ENCODE measurements around the gene CNGB1. TPM values are rescaled to one million over a fixed set of nuclear protein-coding genes. Genes with fewer than 3 reads are reported as not detected.

CNGB1 gene
- total and polyA plus RNA-seq, 2 donors (not counting 1 experiment from before 2014, with no cell fraction given) = not detected

DNA sequence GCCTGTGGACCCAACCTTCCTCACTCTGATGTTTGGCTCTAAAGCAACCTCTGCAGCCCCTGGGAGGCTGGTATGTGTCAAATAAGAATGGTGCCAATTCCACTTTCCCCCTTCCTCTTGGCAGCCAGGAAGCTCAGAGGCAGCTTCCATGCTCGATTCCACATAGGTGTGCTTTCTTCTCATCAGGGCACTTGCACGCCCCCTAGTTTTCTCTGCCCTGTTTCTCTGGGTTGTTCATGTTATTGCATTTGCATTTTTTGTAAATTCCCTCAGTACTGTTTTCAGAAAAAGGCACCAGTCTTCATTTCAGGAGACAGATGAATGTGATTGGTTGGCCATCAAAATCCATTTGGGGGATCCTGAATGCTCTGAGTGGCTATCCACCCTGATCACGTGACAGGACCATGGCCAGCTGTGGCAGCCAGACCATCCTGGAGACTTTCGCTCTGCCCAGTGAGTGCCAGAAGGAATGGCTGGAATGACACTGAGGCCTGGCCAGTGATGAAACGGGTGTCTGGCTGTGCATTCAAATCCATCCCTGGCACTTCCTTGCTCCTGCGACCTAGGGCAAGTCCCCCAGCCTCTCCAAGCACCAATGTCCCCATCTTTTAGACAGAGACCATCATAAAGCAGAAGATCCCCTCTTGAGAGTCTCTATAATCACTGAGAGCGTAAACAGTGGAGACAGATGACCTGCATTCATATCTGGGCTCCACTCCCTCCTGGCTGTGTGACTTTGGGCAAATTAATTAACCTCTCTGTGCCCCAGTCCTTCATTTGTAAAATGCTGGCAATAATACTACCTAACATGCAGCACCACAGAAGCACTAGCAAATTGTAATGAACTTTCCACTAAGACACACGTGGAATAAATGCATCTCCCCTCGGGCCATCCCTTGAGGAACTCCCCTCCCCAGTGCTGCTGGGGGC is 56.4 kb downstream of the CNGB1 start:
- H3K4me3 ChIP-seq (replicated peaks in 1 of 4; ENCODE audit: control extremely low read depth in 1 of 4, insufficient read depth in 1 of 4, low read depth in 3 of 4, low read length in 4 of 4) = no peak overlapping the region
- no peak overlapping the region for H3K27ac ChIP-seq (ENCODE audit: insufficient read depth, low read length)
- H3K36me3 ChIP-seq (ENCODE audit: control insufficient read depth, insufficient read depth, low read length) = no peaks in the 10 kb centered on the region
- no peaks in the 10 kb centered on the region for H3K79me2 ChIP-seq (ENCODE audit: control insufficient read depth, insufficient read depth, low read length)
- no peaks in the 10 kb centered on the region for H3K4me1 ChIP-seq (ENCODE audit: control insufficient read depth, extremely low read depth, insufficient read depth, low read length)
- no peaks in the 10 kb centered on the region for H3K9me3 ChIP-seq (ENCODE audit: control insufficient read depth, insufficient read depth, low read depth, low read length)
- no peaks in the 10 kb centered on the region for H4K20me1 ChIP-seq (ENCODE audit: control insufficient read depth, extremely low read depth, insufficient read depth, low read length)
- H3K9ac ChIP-seq (ENCODE audit: insufficient read depth, low read length) = no peak overlapping the region
- no peak for DNase-seq (ENCODE audit: low read depth in 2 of 2)
- H3K27me3 ChIP-seq (ENCODE audit: control insufficient read depth, insufficient read depth, low read length) = no peaks in the 10 kb centered on the region
- no peak overlapping the region for H3K4me2 ChIP-seq (ENCODE audit: extremely low read depth, insufficient read depth, low read length)
- H2AFZ ChIP-seq (ENCODE audit: low read length) = no peak overlapping the region
- TF ChIP-seq EZH2 (IDR thresholded peaks at IDR 0.05; ENCODE audit: low read length, missing control alignments) = no peak
- TF ChIP-seq, protein P1, sequence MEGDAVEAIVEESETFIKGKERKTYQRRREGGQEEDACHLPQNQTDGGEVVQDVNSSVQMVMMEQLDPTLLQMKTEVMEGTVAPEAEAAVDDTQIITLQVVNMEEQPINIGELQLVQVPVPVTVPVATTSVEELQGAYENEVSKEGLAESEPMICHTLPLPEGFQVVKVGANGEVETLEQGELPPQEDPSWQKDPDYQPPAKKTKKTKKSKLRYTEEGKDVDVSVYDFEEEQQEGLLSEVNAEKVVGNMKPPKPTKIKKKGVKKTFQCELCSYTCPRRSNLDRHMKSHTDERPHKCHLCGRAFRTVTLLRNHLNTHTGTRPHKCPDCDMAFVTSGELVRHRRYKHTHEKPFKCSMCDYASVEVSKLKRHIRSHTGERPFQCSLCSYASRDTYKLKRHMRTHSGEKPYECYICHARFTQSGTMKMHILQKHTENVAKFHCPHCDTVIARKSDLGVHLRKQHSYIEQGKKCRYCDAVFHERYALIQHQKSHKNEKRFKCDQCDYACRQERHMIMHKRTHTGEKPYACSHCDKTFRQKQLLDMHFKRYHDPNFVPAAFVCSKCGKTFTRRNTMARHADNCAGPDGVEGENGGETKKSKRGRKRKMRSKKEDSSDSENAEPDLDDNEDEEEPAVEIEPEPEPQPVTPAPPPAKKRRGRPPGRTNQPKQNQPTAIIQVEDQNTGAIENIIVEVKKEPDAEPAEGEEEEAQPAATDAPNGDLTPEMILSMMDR (conservative IDR thresholded peaks at IDR 0.05 in 1 of 2, IDR thresholded peaks at IDR 0.05 in 1 of 2; ENCODE audit: low read depth in 1 of 2, low read length in 2 of 2) = no peak

DNA sequence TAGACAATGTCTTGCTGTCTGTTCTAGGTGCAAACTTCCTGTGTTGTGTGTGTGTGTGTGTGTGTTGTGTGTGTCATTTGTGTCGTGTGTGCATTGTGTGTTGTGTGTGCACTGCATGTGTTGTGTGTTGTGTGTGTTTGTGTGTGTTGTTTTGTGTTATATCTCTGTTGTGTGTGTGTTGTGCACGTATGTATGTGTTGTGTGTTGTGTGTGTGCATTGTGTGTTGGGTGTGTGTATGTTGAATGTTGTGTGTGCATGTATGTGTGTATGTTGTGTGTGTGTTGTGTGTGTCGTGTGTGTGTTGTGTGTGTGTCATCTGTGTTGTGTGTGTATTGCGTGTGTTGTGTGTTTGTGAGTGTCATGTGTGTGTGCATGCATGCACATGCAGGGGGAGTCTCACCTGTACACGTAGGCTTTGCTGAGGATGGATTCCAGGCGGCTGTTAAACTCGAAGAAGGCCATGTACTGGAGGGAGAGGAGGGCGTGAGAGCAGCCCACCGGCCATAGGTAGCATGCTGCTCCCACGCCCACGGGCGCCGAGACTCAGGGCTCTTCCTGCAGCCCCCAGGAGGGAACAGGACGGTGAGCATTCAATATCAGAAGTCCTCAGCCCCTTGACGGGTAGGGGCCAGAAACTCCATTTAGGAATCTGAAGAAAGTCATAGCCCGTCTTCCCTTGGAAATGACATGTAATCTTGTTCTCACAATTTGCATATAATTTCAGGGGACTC is 58.2 kb downstream of the CNGB1 start:
- DNase-seq (ENCODE audit: low read depth in 2 of 2) = no peak
- H3K4me3 ChIP-seq (replicated peaks in 1 of 4; ENCODE audit: control extremely low read depth in 1 of 4, insufficient read depth in 1 of 4, low read depth in 3 of 4, low read length in 4 of 4) = no peak overlapping the region

GRCh38 chr16:57911743-57912142 is 59.2 kb downstream of the CNGB1 start:
- no peaks in the 10 kb centered on the region for H3K79me2 ChIP-seq (ENCODE audit: control insufficient read depth, insufficient read depth, low read length)
- TF ChIP-seq, protein P1 (conservative IDR thresholded peaks at IDR 0.05 in 1 of 2, IDR thresholded peaks at IDR 0.05 in 1 of 2; ENCODE audit: low read depth in 1 of 2, low read length in 2 of 2) = no peak
- no peak for TF ChIP-seq EZH2 (IDR thresholded peaks at IDR 0.05; ENCODE audit: low read length, missing control alignments)
- no peaks in the 10 kb centered on the region for H3K4me1 ChIP-seq (ENCODE audit: control insufficient read depth, extremely low read depth, insufficient read depth, low read length)
- no peak overlapping the region for H3K9ac ChIP-seq (ENCODE audit: insufficient read depth, low read length)
- no peak for DNase-seq (ENCODE audit: low read depth in 2 of 2)
- no peak overlapping the region for H3K27ac ChIP-seq (ENCODE audit: insufficient read depth, low read length)
- H3K36me3 ChIP-seq (ENCODE audit: control insufficient read depth, insufficient read depth, low read length) = no peaks in the 10 kb centered on the region
- H3K4me2 ChIP-seq (ENCODE audit: extremely low read depth, insufficient read depth, low read length) = no peak overlapping the region
- no peak overlapping the region for H3K4me3 ChIP-seq (replicated peaks in 1 of 4; ENCODE audit: control extremely low read depth in 1 of 4, insufficient read depth in 1 of 4, low read depth in 3 of 4, low read length in 4 of 4)
- H2AFZ ChIP-seq (ENCODE audit: low read length) = no peak overlapping the region
- no peaks in the 10 kb centered on the region for H3K9me3 ChIP-seq (ENCODE audit: control insufficient read depth, insufficient read depth, low read depth, low read length)
- no peaks in the 10 kb centered on the region for H4K20me1 ChIP-seq (ENCODE audit: control insufficient read depth, extremely low read depth, insufficient read depth, low read length)
- H3K27me3 ChIP-seq (ENCODE audit: control insufficient read depth, insufficient read depth, low read length) = no peaks in the 10 kb centered on the region

More for the DNA sequence above, 58.2 kb downstream of the CNGB1 start:
- Histone ChIP-seq H3K4me2 (ENCODE audit: extremely low read depth, insufficient read depth, low read length) (no peak overlapping the region), H3K9me3 (ENCODE audit: control insufficient read depth, insufficient read depth, low read depth, low read length) (no peaks in the 10 kb centered on the region), H3K9ac (ENCODE audit: insufficient read depth, low read length) (no peak overlapping the region), H2AFZ (ENCODE audit: low read length) (no peak overlapping the region), H3K36me3 (ENCODE audit: control insufficient read depth, insufficient read depth, low read length) (no peaks in the 10 kb centered on the region), H3K4me1 (ENCODE audit: control insufficient read depth, extremely low read depth, insufficient read depth, low read length) (no peaks in the 10 kb centered on the region), H3K27me3 (ENCODE audit: control insufficient read depth, insufficient read depth, low read length) (no peaks in the 10 kb centered on the region), H3K27ac (ENCODE audit: insufficient read depth, low read length) (no peak overlapping the region), H3K79me2 (ENCODE audit: control insufficient read depth, insufficient read depth, low read length) (no peaks in the 10 kb centered on the region), H4K20me1 (ENCODE audit: control insufficient read depth, extremely low read depth, insufficient read depth, low read length) (no peaks in the 10 kb centered on the region)
- TF ChIP-seq EZH2 (IDR thresholded peaks at IDR 0.05; ENCODE audit: low read length, missing control alignments) = no peak
- TF ChIP-seq, protein P1 (conservative IDR thresholded peaks at IDR 0.05 in 1 of 2, IDR thresholded peaks at IDR 0.05 in 1 of 2; ENCODE audit: low read depth in 1 of 2, low read length in 2 of 2) = no peak

All from fibroblast of lung (primary cell).